Left renal cortex interstitium (tissue), 4 donors: ENCODE data around the gene JAGN1. TPM values are rescaled to one million over a fixed set of nuclear protein-coding genes. Genes with fewer than 3 reads are reported as not detected.
"Not testable (repeated sequence)": the region's sequence is repeated elsewhere in the genome, so short reads cannot be mapped to it uniquely, and the experiment has no call there.

Experiments used
- DNase-seq, 4 donors: peaks; one replicate each; pipeline ENCODE4 v3.0.0-alpha.2; 2013; ENCODE audit warnings: low read depth in 4 of 4, low spot score in 2 of 4, missing footprints in 1 of 4
- polyA plus RNA-seq, 4 donors: library from polyadenylated mRNA; unstranded; fragments of 120-200 nt; gene quantifications; one replicate each; pipeline ENCODE4 v1.2.1, GENCODE V29; 2013; ENCODE audit not compliant: insufficient read length in 4 of 4

JAGN1 gene
- 10 to 100 TPM; 41.8 to 50.7 (median 44.4) TPM for polyA plus RNA-seq

- peak; percentile 79 to 88 (median 84) for DNase-seq
Observed at GRCh38 chr3:9890249-9891071, at the start of gene JAGN1. Gene JAGN1, plus strand, starts transcription at chr3:9890610. Its CDS starts 113 bp downstream, at chr3:9890723.

- DNase-seq, result no peak
Observed at GRCh38 chr3:9841015-9841414, 49.4 kb upstream of the JAGN1 start.

DNA sequence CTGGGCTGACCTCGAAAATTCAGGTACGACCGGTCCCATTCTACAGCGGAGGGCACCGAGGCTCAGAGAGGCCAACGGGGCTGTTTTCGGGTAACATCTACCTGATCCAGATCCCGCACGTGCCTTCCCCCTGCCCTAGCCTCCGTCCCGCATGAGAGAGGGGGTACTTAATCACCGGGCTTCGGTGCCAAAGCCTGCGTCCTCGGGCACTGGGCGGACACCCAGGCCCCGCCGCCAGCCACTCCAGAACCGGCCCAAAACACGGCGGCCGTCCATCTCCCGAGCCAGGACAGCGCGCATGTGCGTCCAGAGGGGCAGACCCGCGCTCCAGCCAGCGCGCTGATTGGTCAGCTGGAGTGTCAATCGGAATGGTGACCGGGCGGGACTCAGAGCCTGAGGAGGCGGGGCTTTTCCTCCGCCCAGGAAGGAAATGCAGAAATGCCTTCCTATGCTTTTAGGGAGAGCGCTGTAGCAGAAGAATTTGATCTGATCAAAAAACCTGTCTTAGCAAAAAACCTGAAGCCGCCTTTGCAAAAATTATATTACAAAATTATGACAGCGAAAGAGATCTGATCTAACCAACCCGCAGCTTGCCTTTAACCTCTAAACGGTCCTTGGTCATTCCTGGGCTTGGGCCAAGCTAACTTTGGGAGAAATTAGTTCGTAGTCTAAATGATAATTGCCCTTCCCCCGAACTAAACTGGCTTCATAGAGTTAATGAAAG lies 46.5 kb upstream of the JAGN1 start, which contains the start of gene RPUSD3:
RPUSD3 (minus strand) TSS at position 294 of the 724 bp plus-strand sequence; CDS start at position 276, 18 bp downstream.
- DNase-seq, result peak; percentile 91 to 95 (median 93)

DNA sequence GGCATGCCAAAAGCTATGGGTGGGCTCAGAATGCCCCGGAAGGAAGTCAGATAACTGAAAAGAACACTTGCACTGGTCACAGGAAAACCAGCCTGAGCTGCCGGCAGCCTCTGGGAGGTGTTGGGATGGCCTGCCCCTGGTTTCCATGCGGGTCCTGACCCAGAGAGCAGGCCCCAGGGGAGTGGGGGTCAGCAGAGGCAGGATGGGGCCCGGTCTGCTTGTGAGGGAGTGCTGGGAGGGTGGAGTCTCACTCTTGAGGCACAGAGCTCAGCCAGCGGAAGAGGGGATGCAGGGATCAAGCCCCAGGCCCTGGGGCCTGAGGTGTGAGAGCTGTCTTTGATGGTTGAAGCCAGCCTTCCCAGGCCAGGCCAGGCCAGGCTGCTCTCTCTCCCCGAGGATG lies 44.2 kb upstream of the JAGN1 start:
- DNase-seq, result no peak

GRCh38 chr3:9846931-9847488 lies 43.4 kb upstream of the JAGN1 start:
- no peak for DNase-seq

GRCh38 chr3:9847870-9848269 lies 42.5 kb upstream of the JAGN1 start:
- DNase-seq, result not testable (repeated sequence)

DNA sequence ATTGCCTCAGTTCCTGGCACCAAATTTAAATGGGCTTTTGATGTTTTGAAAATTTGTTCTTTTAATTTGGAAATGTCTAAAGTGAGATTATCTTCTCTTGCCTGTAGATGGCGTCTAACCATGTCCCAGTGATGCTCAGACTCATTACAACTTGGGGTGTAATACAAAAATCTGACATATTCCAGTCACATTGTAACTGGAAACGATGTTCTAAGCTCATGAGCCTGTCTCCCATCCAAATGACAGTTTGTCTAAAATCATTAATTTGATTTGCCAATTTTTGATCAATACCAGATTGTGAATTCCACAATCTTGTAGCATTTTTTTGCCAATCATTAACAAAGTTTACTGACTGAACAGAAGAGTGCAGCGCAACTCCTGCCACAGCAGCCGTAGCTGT lies 41.5 kb upstream of the JAGN1 start:
- not testable (repeated sequence) for DNase-seq

- not testable (repeated sequence) for DNase-seq
Observed at GRCh38 chr3:9851383-9851782, 39.0 kb upstream of the JAGN1 start.

- DNase-seq, result not testable (repeated sequence)
Observed at GRCh38 chr3:9851926-9852325, 38.5 kb upstream of the JAGN1 start.

- DNase-seq, result no peak
Observed at GRCh38 chr3:9852528-9852927, 37.9 kb upstream of the JAGN1 start.

DNA sequence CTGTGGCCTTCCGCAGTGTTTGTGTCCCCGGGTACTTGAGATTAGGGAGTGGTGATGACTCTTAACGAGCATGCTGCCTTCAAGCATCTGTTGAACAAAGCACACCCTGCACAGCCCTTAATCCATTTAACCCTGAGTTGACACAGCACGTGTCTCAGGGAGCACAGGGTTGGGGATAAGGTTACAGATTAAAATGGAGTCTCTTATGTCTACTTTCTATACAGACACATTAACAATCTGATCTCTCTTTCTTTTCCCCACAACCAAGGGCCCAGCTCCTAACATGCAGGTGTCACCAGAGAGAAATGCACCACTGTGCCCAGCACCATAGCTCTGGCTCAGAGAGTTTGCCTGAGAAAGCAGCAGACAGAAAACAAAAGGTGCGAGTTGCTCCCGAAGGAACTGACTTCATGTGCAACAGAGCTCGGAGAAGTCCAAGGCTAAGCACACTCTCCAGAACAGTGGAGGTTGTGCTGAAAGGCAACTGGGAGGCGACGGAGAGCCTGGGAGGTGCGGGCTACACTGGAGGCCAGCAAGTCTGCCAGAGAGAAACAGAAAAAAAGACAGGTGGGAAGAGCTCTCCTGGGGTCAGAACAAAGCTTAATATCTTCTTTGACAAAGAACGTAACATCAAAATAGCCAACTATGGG lies 36.0 kb upstream of the JAGN1 start:
- DNase-seq, result not testable (repeated sequence)

GRCh38 chr3:9855594-9855993 lies 34.8 kb upstream of the JAGN1 start:
- no peak for DNase-seq

DNA sequence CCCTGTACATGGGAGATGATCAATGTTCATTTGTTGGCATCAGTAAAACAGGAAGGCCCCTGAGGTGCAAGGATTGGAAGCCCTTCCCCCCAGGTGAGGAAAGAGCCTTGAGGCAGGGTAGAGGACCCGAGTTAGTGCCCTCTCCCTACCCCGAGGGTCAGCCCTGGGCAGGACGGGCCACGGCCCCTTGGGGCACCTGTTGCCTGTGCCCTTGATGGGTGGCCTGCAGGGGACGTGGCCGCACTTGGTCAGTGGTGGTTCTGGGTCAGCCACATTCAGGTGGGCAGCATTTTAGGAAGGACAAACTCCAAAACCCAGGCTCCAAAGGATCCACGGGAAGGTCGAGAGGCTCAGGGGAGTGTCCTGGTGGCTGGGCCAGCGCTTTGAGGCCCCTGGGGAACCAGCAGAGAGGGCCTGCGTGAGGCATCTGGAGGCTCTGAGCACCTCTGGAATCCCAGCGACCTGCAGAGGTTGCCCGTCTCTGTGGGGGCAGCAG lies 30.8 kb upstream of the JAGN1 start:
- DNase-seq, result no peak

- DNase-seq, result no peak
Observed at GRCh38 chr3:9861201-9861600, 29.2 kb upstream of the JAGN1 start.

DNA sequence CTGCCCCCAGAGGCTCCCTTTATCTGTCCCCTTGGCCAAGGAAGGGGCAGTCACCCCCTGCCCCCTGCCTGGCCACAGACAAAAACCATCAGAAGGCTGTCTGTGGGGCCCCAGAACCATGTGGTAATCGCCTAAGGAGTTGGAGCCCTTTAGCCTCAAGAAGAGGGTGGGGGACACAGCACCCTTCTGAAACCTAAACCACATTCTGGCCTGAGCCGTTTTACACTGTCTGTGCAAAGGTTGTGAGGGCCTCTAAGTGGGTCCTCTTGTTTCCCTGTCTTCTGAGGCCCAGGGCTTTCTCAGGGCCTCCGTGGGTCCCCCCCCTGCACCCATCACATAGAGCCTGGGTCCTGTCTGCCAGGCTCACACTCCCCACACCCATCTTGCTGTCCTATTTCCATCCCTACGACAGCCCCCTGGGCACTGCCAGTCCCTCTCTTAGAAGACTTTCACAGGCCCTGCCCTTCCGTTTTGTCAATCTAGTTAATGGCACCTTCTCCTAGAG lies 28.7 kb upstream of the JAGN1 start:
- DNase-seq, result no peak

- DNase-seq, result peak in 1 of 4 donors; percentile 19
Observed at GRCh38 chr3:9862391-9863057, 27.9 kb upstream of the JAGN1 start.

DNA sequence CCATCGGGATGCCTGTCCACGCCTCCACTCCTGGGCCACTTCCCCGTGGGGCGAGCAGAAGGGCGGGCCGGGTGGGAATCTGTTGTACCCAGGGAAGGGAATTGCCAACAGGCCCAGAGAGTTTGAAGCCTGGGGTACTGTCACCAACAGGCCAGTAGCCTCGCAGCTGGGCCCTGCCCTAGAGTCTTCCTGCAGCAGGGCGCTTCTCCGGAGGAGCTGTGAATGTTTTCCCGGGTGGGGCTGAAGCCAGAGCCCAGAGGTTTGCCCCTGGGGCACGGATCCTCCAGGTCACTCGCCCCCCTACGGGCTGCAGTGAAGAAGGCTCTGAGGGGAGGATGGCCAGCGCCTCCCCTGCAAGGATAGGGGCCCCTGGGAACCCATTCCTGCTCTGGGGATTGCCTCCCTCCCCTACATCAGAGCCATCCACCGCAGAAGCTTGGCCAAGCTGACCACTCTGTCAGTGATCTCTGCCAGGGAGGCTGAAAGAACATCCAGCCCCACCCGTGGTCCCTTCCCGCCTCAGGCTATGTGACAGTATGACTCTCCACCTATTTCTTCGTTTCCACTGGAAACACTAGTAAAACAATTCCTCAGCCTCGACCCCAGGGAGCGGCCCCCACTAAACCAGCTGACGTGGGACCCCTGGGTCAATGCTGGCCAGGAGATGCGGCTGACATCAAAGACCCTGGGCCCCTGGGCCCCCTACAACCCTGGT lies 27.2 kb upstream of the JAGN1 start:
- no peak for DNase-seq

GRCh38 chr3:9864200-9864927 lies 26.0 kb upstream of the JAGN1 start:
- DNase-seq, result peak in 1 of 4 donors; percentile 42
